ENCODE measurements around the gene MED10.
"Not testable (repeated sequence)": the region's sequence is repeated elsewhere in the genome, so short reads cannot be mapped to it uniquely, and the experiment has no call there.

Gene MED10

GRCh38 chr5:6379246-6379645 lies 899 bp upstream of the MED10 start:
- DNase-seq = no peak

DNA sequence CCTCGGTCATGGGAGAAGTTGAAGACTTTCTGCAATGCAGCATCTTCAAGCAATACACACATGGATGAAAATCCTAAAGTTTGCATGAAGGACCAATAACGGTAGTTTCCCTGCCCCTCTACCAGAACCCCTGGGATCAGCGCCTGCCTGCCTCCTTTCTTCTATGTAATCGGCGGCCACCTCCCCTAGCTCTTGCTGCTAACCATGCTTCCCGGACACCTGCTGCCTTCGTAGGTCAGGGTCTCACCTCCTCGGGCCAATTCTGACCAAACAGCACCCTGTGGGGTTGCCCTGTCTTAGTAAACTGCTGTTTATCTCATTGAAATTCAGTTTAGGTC lies 388 bp upstream of the MED10 start:
- no peak for DNase-seq
- in situ Hi-C loops (cut with HindIII; ENCODE audit: low pct_ligation_motif_present, low pct_unique_long_range_greater_than_20kb, low sequenced_read_pairs) = no loop called here

More at GRCh38 chr5:6379246-6379645, 899 bp upstream of the MED10 start:
- in situ Hi-C loops (cut with HindIII; ENCODE audit: low pct_ligation_motif_present, low pct_unique_long_range_greater_than_20kb, low sequenced_read_pairs) = no loop called here

- in situ Hi-C loops (cut with HindIII; ENCODE audit: low pct_ligation_motif_present, low pct_unique_long_range_greater_than_20kb, low sequenced_read_pairs) = no loop called here
- no peak for DNase-seq
Measured at GRCh38 chr5:6377582-6377904, 804 bp downstream of the MED10 start.

DNA sequence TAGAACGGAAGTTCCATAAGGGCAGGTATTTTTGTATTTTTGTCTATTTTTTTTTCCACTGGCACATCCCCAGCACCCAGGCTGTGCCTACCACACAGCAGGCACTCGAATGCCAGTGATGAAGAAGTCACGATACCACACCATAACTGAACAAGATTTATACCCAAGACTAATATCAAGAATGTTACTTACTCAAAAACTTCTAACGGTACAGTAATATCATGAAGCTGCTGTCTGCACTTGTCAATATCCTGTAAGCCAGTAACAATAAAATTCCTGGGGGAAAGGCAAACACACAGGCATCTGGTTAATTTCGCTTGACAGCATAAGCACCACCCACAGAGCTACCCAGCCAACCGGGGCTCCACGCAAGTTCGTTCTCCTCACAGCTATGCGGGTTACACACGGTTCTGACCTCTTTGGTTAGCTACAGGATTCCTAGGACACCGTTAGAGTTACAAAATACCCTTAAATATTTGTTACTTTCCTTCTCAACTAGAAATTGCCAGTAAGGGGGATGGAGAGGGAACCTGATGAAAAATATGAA lies 1.3 kb downstream of the MED10 start:
- in situ Hi-C loops (cut with HindIII; ENCODE audit: low pct_ligation_motif_present, low pct_unique_long_range_greater_than_20kb, low sequenced_read_pairs) = no loop called here

GRCh38 chr5:6373081-6373846 lies 5.1 kb downstream of the MED10 start:
- in situ Hi-C loops (cut with HindIII; ENCODE audit: low pct_ligation_motif_present, low pct_unique_long_range_greater_than_20kb, low sequenced_read_pairs) = no loop called here
- no peak for DNase-seq

More for the DNA sequence above, 1.3 kb downstream of the MED10 start:
- no peak for DNase-seq

GRCh38 chr5:6372251-6373080 lies 5.9 kb downstream of the MED10 start:
- in situ Hi-C loops (cut with HindIII; ENCODE audit: low pct_ligation_motif_present, low pct_unique_long_range_greater_than_20kb, low sequenced_read_pairs) = no loop called here
- no peak for DNase-seq

GRCh38 chr5:6371079-6371810 lies 7.1 kb downstream of the MED10 start:
- in situ Hi-C loops (cut with HindIII; ENCODE audit: low pct_ligation_motif_present, low pct_unique_long_range_greater_than_20kb, low sequenced_read_pairs) = no loop called here
- no peak for DNase-seq

DNA sequence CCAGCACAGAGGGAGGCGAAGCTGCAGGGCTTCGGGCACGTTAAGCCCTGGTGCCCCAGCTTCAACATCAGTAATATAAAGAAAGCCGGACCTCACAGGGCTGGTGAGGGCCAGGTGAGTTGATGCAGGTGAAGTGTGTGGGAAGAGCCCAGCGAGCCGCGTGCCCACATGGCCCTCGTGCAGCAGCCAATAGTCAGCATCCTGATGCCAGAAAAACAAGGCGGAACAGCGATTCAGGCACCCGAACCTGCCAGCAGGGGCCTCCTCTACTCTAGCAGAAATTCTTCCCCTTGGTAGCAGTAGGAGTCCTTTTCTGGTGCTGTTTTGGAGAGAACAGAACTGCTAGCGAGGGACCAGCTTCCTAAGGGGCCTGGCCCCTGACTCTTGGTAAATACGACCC lies 7.8 kb downstream of the MED10 start:
- in situ Hi-C loops (cut with HindIII; ENCODE audit: low pct_ligation_motif_present, low pct_unique_long_range_greater_than_20kb, low sequenced_read_pairs) = no loop called here
- DNase-seq = no peak

- no peak for DNase-seq
- in situ Hi-C loops (cut with HindIII; ENCODE audit: low pct_ligation_motif_present, low pct_unique_long_range_greater_than_20kb, low sequenced_read_pairs) = no loop called here
Measured at GRCh38 chr5:6365977-6366590, 12.3 kb downstream of the MED10 start.

GRCh38 chr5:6365142-6365976 lies 13.0 kb downstream of the MED10 start:
- no peak for DNase-seq
- in situ Hi-C loops (cut with HindIII; ENCODE audit: low pct_ligation_motif_present, low pct_unique_long_range_greater_than_20kb, low sequenced_read_pairs) = no loop called here

DNA sequence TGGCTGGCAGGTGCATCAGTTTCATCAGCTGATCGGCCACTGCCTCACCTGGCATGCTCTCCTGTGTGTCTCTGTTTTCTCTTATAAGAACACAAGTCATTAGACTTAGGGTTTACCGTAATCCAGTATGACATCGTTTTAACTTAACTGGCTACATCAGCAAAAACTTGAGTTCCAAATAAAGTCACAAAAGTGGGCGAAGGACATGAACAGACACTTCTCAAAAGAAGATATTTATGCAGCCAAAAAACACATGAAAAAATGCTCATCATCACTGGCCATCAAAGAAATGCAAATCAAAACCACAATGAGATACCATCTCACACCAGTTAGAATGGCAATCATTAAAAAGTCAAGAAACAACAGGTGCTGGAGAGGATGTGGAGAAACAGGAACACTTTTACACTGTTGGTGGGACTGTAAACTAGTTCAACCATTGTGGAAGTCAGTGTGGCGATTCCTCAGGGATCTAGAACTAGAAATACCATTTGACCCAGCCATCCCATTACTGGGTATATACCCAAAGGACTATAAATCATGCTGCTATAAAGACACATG lies 14.8 kb downstream of the MED10 start:
- DNase-seq; in situ Hi-C loops (cut with HindIII; ENCODE audit: low pct_ligation_motif_present, low pct_unique_long_range_greater_than_20kb, low sequenced_read_pairs): not testable (repeated sequence)

DNA sequence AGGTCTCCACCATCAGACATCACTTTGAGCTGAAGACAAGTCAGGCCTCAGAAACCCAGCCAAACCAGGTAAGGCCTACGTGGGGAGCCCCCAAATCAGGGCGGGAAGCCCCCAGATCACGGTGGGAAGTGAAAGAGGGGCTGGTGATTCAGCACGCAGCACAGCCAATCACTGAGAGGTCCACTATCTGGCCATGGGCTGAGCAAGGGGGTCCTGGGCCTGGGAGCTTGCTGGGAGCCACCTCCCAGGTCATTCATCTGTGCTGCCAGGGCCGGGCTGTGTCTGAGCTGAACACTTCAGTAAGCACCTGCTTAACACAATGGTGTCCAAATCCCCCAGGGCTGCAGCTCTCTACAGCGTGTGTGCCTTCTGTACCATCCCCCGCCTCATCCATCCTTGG lies 15.5 kb downstream of the MED10 start:
- DNase-seq = no peak
- in situ Hi-C loops (cut with HindIII; ENCODE audit: low pct_ligation_motif_present, low pct_unique_long_range_greater_than_20kb, low sequenced_read_pairs) = no loop called here

DNA sequence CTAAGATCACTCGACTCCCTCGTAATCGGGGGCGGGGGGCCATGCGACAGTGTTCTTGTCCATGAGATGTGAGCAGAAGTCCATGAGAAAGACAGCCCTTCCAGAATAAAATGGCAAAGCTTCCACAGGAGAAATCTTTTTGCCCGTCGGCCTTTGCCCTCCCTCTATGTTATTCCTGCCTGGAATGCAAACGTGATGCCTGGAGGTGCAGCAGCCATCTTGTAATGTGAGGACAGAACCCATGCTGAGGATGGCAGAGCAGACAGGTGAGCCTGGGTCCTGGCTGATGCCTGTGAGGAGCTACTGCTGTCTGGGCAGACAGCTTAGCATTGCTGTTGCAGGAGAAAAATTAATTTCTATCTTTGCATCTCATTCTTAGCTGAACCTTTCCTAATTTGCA lies 17.2 kb downstream of the MED10 start:
- in situ Hi-C loops (cut with HindIII; ENCODE audit: low pct_ligation_motif_present, low pct_unique_long_range_greater_than_20kb, low sequenced_read_pairs) = no loop called here

DNA sequence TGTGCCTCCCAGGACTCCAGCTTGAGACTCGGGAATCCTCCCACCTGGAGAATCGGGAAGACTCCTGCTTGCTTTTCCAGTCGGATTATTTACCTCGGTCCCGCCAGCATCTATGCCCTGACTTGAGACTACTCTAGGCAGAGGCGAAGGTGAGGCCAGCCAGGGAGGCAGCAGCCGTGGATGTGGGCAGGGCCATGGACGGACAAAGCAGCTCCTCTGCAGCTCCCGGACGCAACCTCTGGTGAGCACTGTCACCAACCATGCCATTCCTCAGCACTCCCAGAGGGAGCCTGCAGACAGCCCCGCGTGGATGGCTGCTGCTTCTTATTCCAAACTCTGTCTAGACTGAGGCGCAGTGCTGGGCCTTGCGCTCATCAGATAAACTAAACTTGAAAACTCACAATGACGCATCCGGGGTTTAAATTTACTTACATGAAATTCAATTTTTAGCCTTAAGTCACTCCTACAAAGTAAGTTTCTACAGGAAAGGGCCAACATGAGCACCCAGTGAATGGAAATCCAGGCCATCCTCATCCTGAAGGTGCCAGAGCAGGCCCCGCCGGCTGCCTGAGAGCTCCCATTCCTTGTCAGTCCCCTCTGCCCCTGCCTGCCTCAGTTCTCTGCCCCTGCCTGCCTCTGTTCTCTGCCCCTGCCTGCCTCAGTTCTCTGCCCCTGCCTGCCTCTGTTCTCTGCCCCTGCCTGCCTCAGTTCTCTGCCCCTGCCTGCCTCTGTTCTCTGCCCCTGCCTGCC lies 17.8 kb downstream of the MED10 start:
- in situ Hi-C loops (cut with HindIII; ENCODE audit: low pct_ligation_motif_present, low pct_unique_long_range_greater_than_20kb, low sequenced_read_pairs) = no loop called here
- DNase-seq = no peak

More for the DNA sequence above, 17.2 kb downstream of the MED10 start:
- no peak for DNase-seq

GRCh38 chr5:6359555-6360322 lies 18.6 kb downstream of the MED10 start:
- in situ Hi-C loops (cut with HindIII; ENCODE audit: low pct_ligation_motif_present, low pct_unique_long_range_greater_than_20kb, low sequenced_read_pairs) = no loop called here
- no peak for DNase-seq

DNA sequence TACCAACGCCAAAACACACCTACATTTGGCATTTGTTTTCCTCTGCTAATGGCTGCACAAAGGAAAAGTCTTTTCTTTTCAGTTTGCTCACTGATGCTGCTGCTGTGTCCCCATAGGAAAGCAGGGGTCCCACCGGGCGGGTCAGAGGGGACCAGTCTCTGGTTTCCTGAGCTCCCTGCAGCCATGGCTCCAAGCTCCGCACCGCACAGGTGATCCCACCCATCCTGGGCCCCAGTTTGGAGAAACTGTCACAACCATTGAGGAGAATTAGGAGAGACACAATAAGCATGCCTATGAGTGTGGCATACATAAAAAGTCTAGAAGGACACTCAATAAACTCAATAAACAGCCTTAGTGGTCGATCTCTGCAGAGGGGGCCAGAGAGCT lies 19.9 kb downstream of the MED10 start:
- in situ Hi-C loops (cut with HindIII; ENCODE audit: low pct_ligation_motif_present, low pct_unique_long_range_greater_than_20kb, low sequenced_read_pairs) = no loop called here
- no peak for DNase-seq

Data from ACHN (cell line).